ENCODE measurements around the gene SLC5A1.

The SLC5A1 gene

DNA sequence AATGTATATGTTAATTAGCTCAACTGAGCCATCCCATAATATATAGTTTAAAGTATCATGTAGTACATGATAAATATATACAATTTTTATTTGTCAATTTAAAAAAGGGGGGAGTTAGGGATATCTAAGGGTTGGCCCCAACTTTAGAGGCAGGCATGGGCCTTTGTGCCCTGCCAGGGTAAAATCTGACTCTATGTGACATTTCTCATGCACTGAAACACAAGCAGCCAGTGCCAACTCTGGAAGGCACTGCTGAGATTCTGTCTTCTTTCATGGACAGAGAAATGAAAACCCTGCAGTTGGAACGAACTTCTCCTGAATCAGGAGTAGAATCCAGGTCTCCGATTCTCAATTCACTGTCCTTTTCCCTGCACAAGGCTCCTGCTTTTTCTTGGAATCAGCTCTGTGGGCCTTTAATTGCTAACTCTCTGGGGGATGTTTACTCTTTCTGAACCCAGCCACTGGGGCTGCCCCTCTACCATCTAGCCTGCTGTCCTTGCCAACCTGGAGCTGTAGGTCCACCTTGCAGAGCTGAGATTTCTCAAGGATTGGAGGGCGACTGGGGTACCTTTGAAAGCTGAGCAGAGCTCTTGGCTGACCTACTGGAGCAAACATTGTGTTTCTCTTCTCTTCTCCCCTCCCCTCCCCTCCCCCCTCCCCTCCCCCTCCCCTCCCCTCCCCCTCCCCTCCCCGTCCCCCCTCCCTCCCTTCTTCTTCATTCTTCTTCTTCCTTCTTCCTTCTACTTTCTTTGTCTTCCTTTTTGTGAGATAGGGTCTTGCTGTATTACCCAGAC, 26.7 kb downstream of the SLC5A1 start:
- Histone ChIP-seq H4K20me1 (ENCODE audit: low read depth, low read length) (no peaks in the 10 kb centered on the region), H2AFZ (ENCODE audit: low read depth, low read length, severe bottlenecking) (no peak overlapping the region), H3K4me2 (ENCODE audit: low read depth, low read length, poor library complexity, severe bottlenecking) (no peak overlapping the region), H3K9me3 (ENCODE audit: insufficient read depth, low read length) (no peaks in the 10 kb centered on the region), H3K9me2 (replicated peaks; ENCODE audit: insufficient read depth, low read length) (no peaks in the 10 kb centered on the region), H3K4me3 (ENCODE audit: insufficient read depth, low read length, poor library complexity, severe bottlenecking) (no peak overlapping the region), H3K36me3 (ENCODE audit: low read length) (no peaks in the 10 kb centered on the region), H3K27me3 (ENCODE audit: low read length) (no peaks in the 10 kb centered on the region), H3K27ac (ENCODE audit: low read depth, low read length) (no peak overlapping the region), H3K9ac (ENCODE audit: low read length) (no peak overlapping the region), H3F3A (ENCODE audit: insufficient read depth) (no peaks in the 10 kb centered on the region), H3K79me2 (ENCODE audit: insufficient read depth, low read length) (no peaks in the 10 kb centered on the region)
- TF ChIP-seq, protein P1, sequence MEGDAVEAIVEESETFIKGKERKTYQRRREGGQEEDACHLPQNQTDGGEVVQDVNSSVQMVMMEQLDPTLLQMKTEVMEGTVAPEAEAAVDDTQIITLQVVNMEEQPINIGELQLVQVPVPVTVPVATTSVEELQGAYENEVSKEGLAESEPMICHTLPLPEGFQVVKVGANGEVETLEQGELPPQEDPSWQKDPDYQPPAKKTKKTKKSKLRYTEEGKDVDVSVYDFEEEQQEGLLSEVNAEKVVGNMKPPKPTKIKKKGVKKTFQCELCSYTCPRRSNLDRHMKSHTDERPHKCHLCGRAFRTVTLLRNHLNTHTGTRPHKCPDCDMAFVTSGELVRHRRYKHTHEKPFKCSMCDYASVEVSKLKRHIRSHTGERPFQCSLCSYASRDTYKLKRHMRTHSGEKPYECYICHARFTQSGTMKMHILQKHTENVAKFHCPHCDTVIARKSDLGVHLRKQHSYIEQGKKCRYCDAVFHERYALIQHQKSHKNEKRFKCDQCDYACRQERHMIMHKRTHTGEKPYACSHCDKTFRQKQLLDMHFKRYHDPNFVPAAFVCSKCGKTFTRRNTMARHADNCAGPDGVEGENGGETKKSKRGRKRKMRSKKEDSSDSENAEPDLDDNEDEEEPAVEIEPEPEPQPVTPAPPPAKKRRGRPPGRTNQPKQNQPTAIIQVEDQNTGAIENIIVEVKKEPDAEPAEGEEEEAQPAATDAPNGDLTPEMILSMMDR (IDR thresholded peaks at IDR 0.05; ENCODE audit: insufficient read depth, low read length, poor library complexity, severe bottlenecking), result no peak
- TF ChIP-seq EZH2phosphoT487 (conservative IDR thresholded peaks at IDR 0.05; ENCODE audit: low read length), result no peak

DNA sequence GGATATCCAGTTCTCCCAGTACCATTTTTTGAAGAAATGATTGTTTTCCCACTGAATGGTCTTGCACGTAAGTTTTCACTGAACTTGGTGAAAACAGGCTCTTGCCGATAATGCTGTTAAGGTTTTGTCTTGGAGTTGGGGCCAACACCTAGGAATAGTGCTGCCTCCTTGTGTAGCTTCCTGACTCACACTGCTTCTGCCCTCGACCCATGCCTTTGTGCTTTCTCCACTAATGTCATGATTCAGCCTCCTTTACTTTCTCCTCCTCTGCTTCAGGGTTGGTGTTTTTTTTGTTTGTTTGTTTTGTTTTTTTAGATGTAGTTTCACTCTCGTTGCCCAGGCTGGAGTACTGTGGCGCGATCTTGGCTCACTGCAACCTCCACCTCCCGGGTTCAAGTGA, 30.2 kb downstream of the SLC5A1 start:
- Histone ChIP-seq H3K4me3 (ENCODE audit: insufficient read depth, low read length, poor library complexity, severe bottlenecking) (no peak overlapping the region), H3K27me3 (ENCODE audit: low read length) (no peaks in the 10 kb centered on the region), H3F3A (ENCODE audit: insufficient read depth) (no peaks in the 10 kb centered on the region), H3K9me2 (replicated peaks; ENCODE audit: insufficient read depth, low read length) (no peaks in the 10 kb centered on the region), H3K9ac (ENCODE audit: low read length) (no peak overlapping the region), H3K9me3 (ENCODE audit: insufficient read depth, low read length) (no peaks in the 10 kb centered on the region), H4K20me1 (ENCODE audit: low read depth, low read length) (no peaks in the 10 kb centered on the region), H2AFZ (ENCODE audit: low read depth, low read length, severe bottlenecking) (no peak overlapping the region), H3K27ac (ENCODE audit: low read depth, low read length) (no peak overlapping the region), H3K4me2 (ENCODE audit: low read depth, low read length, poor library complexity, severe bottlenecking) (no peak overlapping the region), H3K36me3 (ENCODE audit: low read length) (no peaks in the 10 kb centered on the region), H3K79me2 (ENCODE audit: insufficient read depth, low read length) (no peaks in the 10 kb centered on the region)
- TF ChIP-seq, protein P1 (IDR thresholded peaks at IDR 0.05; ENCODE audit: insufficient read depth, low read length, poor library complexity, severe bottlenecking), result no peak
- TF ChIP-seq EZH2phosphoT487 (conservative IDR thresholded peaks at IDR 0.05; ENCODE audit: low read length), result no peak

DNA sequence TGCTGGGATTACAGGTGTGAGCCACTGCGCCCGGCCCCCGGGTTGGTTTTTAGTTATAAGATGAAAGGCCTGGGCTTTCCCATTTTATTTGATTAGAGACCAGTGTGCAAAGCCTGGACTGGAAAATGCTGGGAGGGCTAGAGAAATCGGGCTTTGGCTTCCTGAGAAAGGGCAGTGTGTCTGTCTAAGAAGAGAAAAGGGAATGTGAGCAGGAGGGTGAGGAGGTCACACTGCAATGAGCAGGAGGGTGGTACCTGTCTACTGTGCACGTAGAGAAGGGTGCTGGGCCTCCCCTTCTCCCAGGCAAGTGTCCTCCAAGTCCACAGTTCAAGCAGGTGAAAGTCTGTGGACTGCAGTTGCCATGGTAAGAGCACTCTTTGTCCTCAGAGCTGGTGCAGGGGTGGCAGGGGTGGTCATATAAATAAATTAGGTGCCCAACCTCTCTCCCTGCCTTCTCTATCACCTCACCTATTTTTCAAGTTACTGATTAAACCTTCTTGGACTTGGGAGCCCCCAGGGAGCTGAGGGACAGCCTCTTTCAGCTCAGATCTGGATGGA, 30.8 kb downstream of the SLC5A1 start:
- Histone ChIP-seq H3K27ac (ENCODE audit: low read depth, low read length) (no peak overlapping the region), H3F3A (ENCODE audit: insufficient read depth) (no peaks in the 10 kb centered on the region), H3K9ac (ENCODE audit: low read length) (no peak overlapping the region), H3K27me3 (ENCODE audit: low read length) (no peaks in the 10 kb centered on the region), H3K79me2 (ENCODE audit: insufficient read depth, low read length) (no peaks in the 10 kb centered on the region), H4K20me1 (ENCODE audit: low read depth, low read length) (no peaks in the 10 kb centered on the region), H3K4me2 (ENCODE audit: low read depth, low read length, poor library complexity, severe bottlenecking) (no peak overlapping the region), H3K4me3 (ENCODE audit: insufficient read depth, low read length, poor library complexity, severe bottlenecking) (no peak overlapping the region), H3K9me2 (replicated peaks; ENCODE audit: insufficient read depth, low read length) (no peaks in the 10 kb centered on the region), H2AFZ (ENCODE audit: low read depth, low read length, severe bottlenecking) (no peak overlapping the region), H3K9me3 (ENCODE audit: insufficient read depth, low read length) (no peaks in the 10 kb centered on the region), H3K36me3 (ENCODE audit: low read length) (no peaks in the 10 kb centered on the region)
- TF ChIP-seq, protein P1 (IDR thresholded peaks at IDR 0.05; ENCODE audit: insufficient read depth, low read length, poor library complexity, severe bottlenecking), result no peak
- no peak for TF ChIP-seq EZH2phosphoT487 (conservative IDR thresholded peaks at IDR 0.05; ENCODE audit: low read length)

Measured in SU-DHL-6 (cell line).